Measurements from ENCODE around the gene TMEM168. TPM values are rescaled to one million over a fixed set of nuclear protein-coding genes. Genes with fewer than 3 reads are reported as not detected.

TMEM168 gene
- polyA plus RNA-seq, 3 donors = 7.0 to 14.7 (median 14.6) TPM

GRCh38 chr7:112788778-112789343, 1.3 kb downstream of the TMEM168 start:
- no peaks in the 10 kb centered on the region for H3K27me3 ChIP-seq (ENCODE audit: control insufficient read depth in 2 of 2, insufficient read depth in 2 of 2, low read length in 2 of 2)
- H3K4me1 ChIP-seq (ENCODE audit: control insufficient read depth in 1 of 2, insufficient read depth in 2 of 2, low read length in 2 of 2) = peaks cover 13 to 22% of the 10 kb centered on the region in 2 donors
- H3K36me3 ChIP-seq (replicated peaks in 1 of 2; ENCODE audit: control insufficient read depth in 1 of 2, insufficient read depth in 2 of 2, low read length in 2 of 2) = peaks cover 5 to 7% of the 10 kb centered on the region in 2 donors
- peak overlapping the region; percentile 3 to 88 for H3K4me3 Mint-ChIP-seq
- H4K20me1 ChIP-seq (ENCODE audit: insufficient read depth, low read length) = no peaks in the 10 kb centered on the region
- H3K27me3 Mint-ChIP-seq (ENCODE audit: low read depth in 3 of 3) = no peaks in the 10 kb centered on the region
- peak overlapping the region; percentile 92 for H2AFZ ChIP-seq (ENCODE audit: insufficient read depth, low read depth, low read length, poor library complexity, severe bottlenecking)
- no peaks in the 10 kb centered on the region for H3K9me3 ChIP-seq (replicated peaks in 1 of 2; ENCODE audit: control insufficient read depth in 1 of 2, insufficient read depth in 1 of 2, low read length in 2 of 2)
- DNase-seq = no peak
- TF ChIP-seq, protein P1, sequence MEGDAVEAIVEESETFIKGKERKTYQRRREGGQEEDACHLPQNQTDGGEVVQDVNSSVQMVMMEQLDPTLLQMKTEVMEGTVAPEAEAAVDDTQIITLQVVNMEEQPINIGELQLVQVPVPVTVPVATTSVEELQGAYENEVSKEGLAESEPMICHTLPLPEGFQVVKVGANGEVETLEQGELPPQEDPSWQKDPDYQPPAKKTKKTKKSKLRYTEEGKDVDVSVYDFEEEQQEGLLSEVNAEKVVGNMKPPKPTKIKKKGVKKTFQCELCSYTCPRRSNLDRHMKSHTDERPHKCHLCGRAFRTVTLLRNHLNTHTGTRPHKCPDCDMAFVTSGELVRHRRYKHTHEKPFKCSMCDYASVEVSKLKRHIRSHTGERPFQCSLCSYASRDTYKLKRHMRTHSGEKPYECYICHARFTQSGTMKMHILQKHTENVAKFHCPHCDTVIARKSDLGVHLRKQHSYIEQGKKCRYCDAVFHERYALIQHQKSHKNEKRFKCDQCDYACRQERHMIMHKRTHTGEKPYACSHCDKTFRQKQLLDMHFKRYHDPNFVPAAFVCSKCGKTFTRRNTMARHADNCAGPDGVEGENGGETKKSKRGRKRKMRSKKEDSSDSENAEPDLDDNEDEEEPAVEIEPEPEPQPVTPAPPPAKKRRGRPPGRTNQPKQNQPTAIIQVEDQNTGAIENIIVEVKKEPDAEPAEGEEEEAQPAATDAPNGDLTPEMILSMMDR (IDR thresholded peaks at IDR 0.05) = no peak
- 98% methylated on average over 3 of the region's 3 CpGs for WGBS (ENCODE audit: insufficient coverage)
- peak overlapping the region; percentile 80 for H3K4me2 ChIP-seq (replicated peaks; ENCODE audit: extremely low read depth, low read length, poor library complexity, severe bottlenecking)
- H3K27ac Mint-ChIP-seq = peak overlapping the region in 2 of 7 donors; percentile 31 to 37
- intact Hi-C loops (cut with micrococcal nuclease) = no loop called here
- H3K4me3 ChIP-seq (replicated peaks in 1 of 3; ENCODE audit: low read depth in 2 of 3, low read length in 3 of 3) = peak overlapping the region in 1 of 3 experiments; percentile 94
- H3K27ac ChIP-seq (ENCODE audit: low read depth in 1 of 2, low read length in 2 of 2) = no peak overlapping the region
- no peaks in the 10 kb centered on the region for H3K9me3 Mint-ChIP-seq
- peaks cover 15% of the 10 kb centered on the region in 2 donors for H3K36me3 Mint-ChIP-seq
- H3K4me1 Mint-ChIP-seq = peaks cover 24% of the 10 kb centered on the region
- H3K79me2 ChIP-seq (ENCODE audit: insufficient read depth, low read length) = peaks cover 24% of the 10 kb centered on the region
- no peak overlapping the region for H3K9ac ChIP-seq (ENCODE audit: insufficient read depth, low read length, poor library complexity, severe bottlenecking)

GRCh38 chr7:112784603-112785002, 5.6 kb downstream of the TMEM168 start:
- H3K79me2 ChIP-seq (ENCODE audit: insufficient read depth, low read length) = peaks cover 27% of the 10 kb centered on the region
- H2AFZ ChIP-seq (ENCODE audit: insufficient read depth, low read depth, low read length, poor library complexity, severe bottlenecking) = no peak overlapping the region
- WGBS (ENCODE audit: insufficient coverage) = 40% methylated on average over 1 of the region's 6 CpGs
- no peaks in the 10 kb centered on the region for H3K9me3 ChIP-seq (replicated peaks in 1 of 2; ENCODE audit: control insufficient read depth in 1 of 2, insufficient read depth in 1 of 2, low read length in 2 of 2)
- H3K36me3 ChIP-seq (replicated peaks in 1 of 2; ENCODE audit: control insufficient read depth in 1 of 2, insufficient read depth in 2 of 2, low read length in 2 of 2) = peaks cover 19 to 46% of the 10 kb centered on the region in 2 donors
- Mint-ChIP-seq H3K4me1 (peaks cover 18% of the 10 kb centered on the region), H3K4me3 (no peak overlapping the region), H3K9me3 (no peaks in the 10 kb centered on the region), H3K27ac (no peak overlapping the region), H3K36me3 (peaks cover 41 to 45% of the 10 kb centered on the region in 2 donors), H3K27me3 (ENCODE audit: low read depth in 3 of 3) (no peaks in the 10 kb centered on the region)
- DNase-seq = peak in 2 of 3 donors; percentile 6 to 37
- no peak overlapping the region for H3K4me2 ChIP-seq (replicated peaks; ENCODE audit: extremely low read depth, low read length, poor library complexity, severe bottlenecking)
- no peak overlapping the region for H3K27ac ChIP-seq (ENCODE audit: low read depth in 1 of 2, low read length in 2 of 2)
- no peak overlapping the region for H3K9ac ChIP-seq (ENCODE audit: insufficient read depth, low read length, poor library complexity, severe bottlenecking)
- H4K20me1 ChIP-seq (ENCODE audit: insufficient read depth, low read length) = peaks cover 8% of the 10 kb centered on the region
- intact Hi-C loops (cut with micrococcal nuclease) = no loop called here
- H3K27me3 ChIP-seq (ENCODE audit: control insufficient read depth in 2 of 2, insufficient read depth in 2 of 2, low read length in 2 of 2) = no peaks in the 10 kb centered on the region
- no peak overlapping the region for H3K4me3 ChIP-seq (replicated peaks in 1 of 3; ENCODE audit: low read depth in 2 of 3, low read length in 3 of 3)
- TF ChIP-seq, protein P1 (IDR thresholded peaks at IDR 0.05) = no peak
- peaks cover 10 to 12% of the 10 kb centered on the region in 2 donors for H3K4me1 ChIP-seq (ENCODE audit: control insufficient read depth in 1 of 2, insufficient read depth in 2 of 2, low read length in 2 of 2)

Data from CD14-positive monocyte (primary cell).